ENCODE measurements around the gene ABCA10.

DNA sequence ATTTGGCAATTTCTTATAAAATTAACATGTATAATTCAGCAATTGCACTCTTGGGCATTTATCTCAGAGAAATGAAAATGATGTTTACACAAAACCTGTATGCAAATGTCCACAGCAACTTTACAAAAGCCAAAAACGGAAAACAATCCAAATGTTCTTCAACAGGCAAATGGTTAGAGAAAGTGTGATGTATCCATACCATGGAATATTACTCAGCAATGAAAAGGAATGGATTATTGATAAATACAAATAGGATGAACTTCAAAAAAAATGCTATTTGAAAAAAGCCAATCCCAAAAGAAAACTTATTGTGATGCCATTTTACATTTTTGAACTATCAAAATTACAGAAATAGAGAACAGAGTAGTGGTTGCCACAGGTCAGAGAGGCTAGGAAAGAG, 37.2 kb upstream of the ABCA10 start:
- TF ChIP-seq, protein P1, sequence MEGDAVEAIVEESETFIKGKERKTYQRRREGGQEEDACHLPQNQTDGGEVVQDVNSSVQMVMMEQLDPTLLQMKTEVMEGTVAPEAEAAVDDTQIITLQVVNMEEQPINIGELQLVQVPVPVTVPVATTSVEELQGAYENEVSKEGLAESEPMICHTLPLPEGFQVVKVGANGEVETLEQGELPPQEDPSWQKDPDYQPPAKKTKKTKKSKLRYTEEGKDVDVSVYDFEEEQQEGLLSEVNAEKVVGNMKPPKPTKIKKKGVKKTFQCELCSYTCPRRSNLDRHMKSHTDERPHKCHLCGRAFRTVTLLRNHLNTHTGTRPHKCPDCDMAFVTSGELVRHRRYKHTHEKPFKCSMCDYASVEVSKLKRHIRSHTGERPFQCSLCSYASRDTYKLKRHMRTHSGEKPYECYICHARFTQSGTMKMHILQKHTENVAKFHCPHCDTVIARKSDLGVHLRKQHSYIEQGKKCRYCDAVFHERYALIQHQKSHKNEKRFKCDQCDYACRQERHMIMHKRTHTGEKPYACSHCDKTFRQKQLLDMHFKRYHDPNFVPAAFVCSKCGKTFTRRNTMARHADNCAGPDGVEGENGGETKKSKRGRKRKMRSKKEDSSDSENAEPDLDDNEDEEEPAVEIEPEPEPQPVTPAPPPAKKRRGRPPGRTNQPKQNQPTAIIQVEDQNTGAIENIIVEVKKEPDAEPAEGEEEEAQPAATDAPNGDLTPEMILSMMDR (IDR thresholded peaks at IDR 0.05), result no peak
- no peak for TF ChIP-seq POLR2AphosphoS5 (IDR thresholded peaks at IDR 0.05)
- TF ChIP-seq EP300 (IDR thresholded peaks at IDR 0.05), result no peak
- TF ChIP-seq POLR2A (IDR thresholded peaks at IDR 0.05), result no peak
